Dendritic cell treated with granulocyte-macrophage colony-stimulating factor and Interleukin-4, amounts not matched to agents 40 ng/mL and 50 ng/mL, for 4 days (primary cell): ENCODE measurements around the gene TBC1D16.

Experiments used
- H3K27ac Mint-ChIP-seq: one replicate; pipeline ENCODE4 v1.8.0; 2022; ENCODE audit warnings: mild to moderate bottlenecking, mixed read lengths
- H3K27me3 Mint-ChIP-seq: one replicate; pipeline ENCODE4 v1.8.0; 2022; ENCODE audit warnings: mild to moderate bottlenecking, mixed read lengths
- H3K36me3 Mint-ChIP-seq: one replicate; pipeline ENCODE4 v1.8.0; 2022; ENCODE audit warnings: low read depth, mixed read lengths
- H3K4me1 Mint-ChIP-seq: one replicate; pipeline ENCODE4 v1.8.0; 2022; ENCODE audit warnings: low read depth, mixed read lengths
- H3K4me3 Mint-ChIP-seq: one replicate; pipeline ENCODE4 v1.8.0; 2022; ENCODE audit warnings: mild to moderate bottlenecking, moderate library complexity, mixed read lengths
- H3K9me3 Mint-ChIP-seq: one replicate; pipeline ENCODE4 v1.8.0; 2022; ENCODE audit warnings: mixed read lengths
- intact Hi-C: fragments of 100-400 bp; cut with micrococcal nuclease; formaldehyde crosslinking; loops from one replicate; pipeline ENCODE4 v1.15.0; 2022

Gene TBC1D16

GRCh38 chr17:79987187-79987934 lies 48.3 kb downstream of the TBC1D16 start:
- intact Hi-C loops: no loop called here
- H3K27ac Mint-ChIP-seq: no peak overlapping the region
- no peaks in the 10 kb centered on the region for H3K9me3 Mint-ChIP-seq
- no peaks in the 10 kb centered on the region for H3K36me3 Mint-ChIP-seq
- H3K27me3 Mint-ChIP-seq: peaks cover 34% of the 10 kb centered on the region
- peaks cover 15% of the 10 kb centered on the region for H3K4me1 Mint-ChIP-seq
- no peak overlapping the region for H3K4me3 Mint-ChIP-seq

- Mint-ChIP-seq H3K4me3 (no peak overlapping the region), H3K4me1 (peaks cover 10% of the 10 kb centered on the region), H3K36me3 (no peaks in the 10 kb centered on the region), H3K27me3 (peaks cover 30% of the 10 kb centered on the region), H3K27ac (no peak overlapping the region), H3K9me3 (no peaks in the 10 kb centered on the region)
- intact Hi-C loops: no loop called here
Observed at GRCh38 chr17:79986411-79987186, 49.1 kb downstream of the TBC1D16 start.

- intact Hi-C loops: no loop called here
- H3K36me3 Mint-ChIP-seq: no peaks in the 10 kb centered on the region
- no peaks in the 10 kb centered on the region for H3K9me3 Mint-ChIP-seq
- H3K4me3 Mint-ChIP-seq: no peak overlapping the region
- peaks cover 26% of the 10 kb centered on the region for H3K27me3 Mint-ChIP-seq
- H3K27ac Mint-ChIP-seq: no peak overlapping the region
- H3K4me1 Mint-ChIP-seq: peaks cover 10% of the 10 kb centered on the region
Observed at GRCh38 chr17:79985943-79986391, 49.7 kb downstream of the TBC1D16 start.

GRCh38 chr17:79985361-79985942 lies 50.2 kb downstream of the TBC1D16 start:
- H3K4me3 Mint-ChIP-seq: no peak overlapping the region
- H3K27me3 Mint-ChIP-seq: peaks cover 21% of the 10 kb centered on the region
- no peaks in the 10 kb centered on the region for H3K9me3 Mint-ChIP-seq
- intact Hi-C loops: no loop called here
- H3K36me3 Mint-ChIP-seq: no peaks in the 10 kb centered on the region
- H3K27ac Mint-ChIP-seq: no peak overlapping the region
- peaks cover 11% of the 10 kb centered on the region for H3K4me1 Mint-ChIP-seq

GRCh38 chr17:79984877-79985276 lies 50.8 kb downstream of the TBC1D16 start:
- H3K27ac Mint-ChIP-seq: no peak overlapping the region
- intact Hi-C loops: no loop called here
- H3K9me3 Mint-ChIP-seq: no peaks in the 10 kb centered on the region
- peaks cover 19% of the 10 kb centered on the region for H3K27me3 Mint-ChIP-seq
- H3K4me3 Mint-ChIP-seq: no peak overlapping the region
- H3K4me1 Mint-ChIP-seq: peaks cover 15% of the 10 kb centered on the region
- no peaks in the 10 kb centered on the region for H3K36me3 Mint-ChIP-seq

- Mint-ChIP-seq H3K27me3 (peaks cover 16% of the 10 kb centered on the region), H3K27ac (no peak overlapping the region), H3K4me1 (peaks cover 15% of the 10 kb centered on the region), H3K9me3 (no peaks in the 10 kb centered on the region), H3K4me3 (no peak overlapping the region), H3K36me3 (no peaks in the 10 kb centered on the region)
- intact Hi-C loops: no loop called here
Observed at GRCh38 chr17:79984045-79984840, 51.4 kb downstream of the TBC1D16 start.

GRCh38 chr17:79983456-79983855 lies 52.2 kb downstream of the TBC1D16 start:
- H3K36me3 Mint-ChIP-seq: no peaks in the 10 kb centered on the region
- H3K27ac Mint-ChIP-seq: no peak overlapping the region
- H3K4me1 Mint-ChIP-seq: peaks cover 15% of the 10 kb centered on the region
- H3K9me3 Mint-ChIP-seq: no peaks in the 10 kb centered on the region
- intact Hi-C loops: no loop called here
- H3K4me3 Mint-ChIP-seq: no peak overlapping the region
- H3K27me3 Mint-ChIP-seq: peaks cover 12% of the 10 kb centered on the region

- H3K27ac Mint-ChIP-seq: no peak overlapping the region
Observed at GRCh38 chr17:79982986-79983385, 52.7 kb downstream of the TBC1D16 start.

GRCh38 chr17:79981661-79982101 lies 54.0 kb downstream of the TBC1D16 start:
- Mint-ChIP-seq H3K27me3 (peaks cover 6% of the 10 kb centered on the region), H3K9me3 (no peaks in the 10 kb centered on the region), H3K27ac (no peak overlapping the region), H3K4me3 (no peak overlapping the region), H3K4me1 (peaks cover 15% of the 10 kb centered on the region), H3K36me3 (no peaks in the 10 kb centered on the region)
- intact Hi-C loops: no loop called here

More at GRCh38 chr17:79982986-79983385, 52.7 kb downstream of the TBC1D16 start:
- peaks cover 15% of the 10 kb centered on the region for H3K4me1 Mint-ChIP-seq
- H3K9me3 Mint-ChIP-seq: no peaks in the 10 kb centered on the region
- H3K36me3 Mint-ChIP-seq: no peaks in the 10 kb centered on the region
- H3K27me3 Mint-ChIP-seq: peaks cover 7% of the 10 kb centered on the region
- no peak overlapping the region for H3K4me3 Mint-ChIP-seq
- intact Hi-C loops: no loop called here

- Mint-ChIP-seq H3K27me3 (peaks cover 7% of the 10 kb centered on the region), H3K36me3 (no peaks in the 10 kb centered on the region), H3K4me3 (no peak overlapping the region), H3K4me1 (peaks cover 15% of the 10 kb centered on the region), H3K27ac (no peak overlapping the region), H3K9me3 (no peaks in the 10 kb centered on the region)
- intact Hi-C loops: no loop called here
Observed at GRCh38 chr17:79981090-79981489, 54.6 kb downstream of the TBC1D16 start.

- intact Hi-C loops: no loop called here
- no peaks in the 10 kb centered on the region for H3K36me3 Mint-ChIP-seq
- peaks cover 15% of the 10 kb centered on the region for H3K4me1 Mint-ChIP-seq
- H3K27ac Mint-ChIP-seq: no peak overlapping the region
- no peak overlapping the region for H3K4me3 Mint-ChIP-seq
- no peaks in the 10 kb centered on the region for H3K9me3 Mint-ChIP-seq
- H3K27me3 Mint-ChIP-seq: peaks cover 5% of the 10 kb centered on the region
Observed at GRCh38 chr17:79980246-79981043, 55.2 kb downstream of the TBC1D16 start.

- H3K27me3 Mint-ChIP-seq: peaks cover 3% of the 10 kb centered on the region
- no peak overlapping the region for H3K27ac Mint-ChIP-seq
- H3K4me1 Mint-ChIP-seq: peaks cover 15% of the 10 kb centered on the region
- H3K9me3 Mint-ChIP-seq: no peaks in the 10 kb centered on the region
- H3K36me3 Mint-ChIP-seq: no peaks in the 10 kb centered on the region
- intact Hi-C loops: no loop called here
- no peak overlapping the region for H3K4me3 Mint-ChIP-seq
Observed at GRCh38 chr17:79979816-79980215, 55.9 kb downstream of the TBC1D16 start.

- intact Hi-C loops: no loop called here
- Mint-ChIP-seq H3K4me1 (peaks cover 15% of the 10 kb centered on the region), H3K9me3 (no peaks in the 10 kb centered on the region), H3K27me3 (peaks cover 3% of the 10 kb centered on the region), H3K36me3 (no peaks in the 10 kb centered on the region), H3K4me3 (no peak overlapping the region), H3K27ac (no peak overlapping the region)
Observed at GRCh38 chr17:79979221-79979741, 56.4 kb downstream of the TBC1D16 start.
